ENCODE results near the gene CISH.

The CISH gene

GRCh38 chr3:50611464-50612233, at the start of gene CISH:
CISH (minus strand) TSS chr3:50611774; CDS start chr3:50611650, 124 bp downstream.
- peak; percentile 73 for DNase-seq (ENCODE audit: low spot score)

- DNase-seq (ENCODE audit: low spot score), result no peak
Observed at GRCh38 chr3:50660386-50660785, 48.8 kb upstream of the CISH start.

GRCh38 chr3:50658831-50659230, 47.3 kb upstream of the CISH start:
- no peak for DNase-seq (ENCODE audit: low spot score)

GRCh38 chr3:50658416-50658815, 46.8 kb upstream of the CISH start:
- DNase-seq (ENCODE audit: low spot score), result no peak

GRCh38 chr3:50657816-50658215, 46.2 kb upstream of the CISH start:
- no peak for DNase-seq (ENCODE audit: low spot score)

GRCh38 chr3:50657407-50657806, 45.8 kb upstream of the CISH start:
- no peak for DNase-seq (ENCODE audit: low spot score)

- DNase-seq (ENCODE audit: low spot score), result no peak
Observed at GRCh38 chr3:50656417-50657195, 45.0 kb upstream of the CISH start.

GRCh38 chr3:50655009-50655830, 43.6 kb upstream of the CISH start:
- no peak for DNase-seq (ENCODE audit: low spot score)

GRCh38 chr3:50653937-50654595, 42.5 kb upstream of the CISH start:
- no peak for DNase-seq (ENCODE audit: low spot score)

- no peak for DNase-seq (ENCODE audit: low spot score)
Observed at GRCh38 chr3:50652709-50653108, 41.1 kb upstream of the CISH start.

GRCh38 chr3:50651920-50652529, 40.5 kb upstream of the CISH start:
- no peak for DNase-seq (ENCODE audit: low spot score)

- DNase-seq (ENCODE audit: low spot score), result no peak
Observed at GRCh38 chr3:50651445-50651844, 39.9 kb upstream of the CISH start.

- DNase-seq (ENCODE audit: low spot score), result no peak
Observed at GRCh38 chr3:50650018-50650417, 38.4 kb upstream of the CISH start.

- DNase-seq (ENCODE audit: low spot score), result peak; percentile 64
Observed at GRCh38 chr3:50649451-50649931, 37.9 kb upstream of the CISH start.

GRCh38 chr3:50648944-50649343, 37.4 kb upstream of the CISH start:
- DNase-seq (ENCODE audit: low spot score), result no peak

GRCh38 chr3:50648313-50648712, 36.7 kb upstream of the CISH start:
- no peak for DNase-seq (ENCODE audit: low spot score)

GRCh38 chr3:50645378-50645777, 33.8 kb upstream of the CISH start:
- DNase-seq (ENCODE audit: low spot score), result no peak

- DNase-seq (ENCODE audit: low spot score), result no peak
Observed at GRCh38 chr3:50644561-50644960, 33.0 kb upstream of the CISH start.

- no peak for DNase-seq (ENCODE audit: low spot score)
Observed at GRCh38 chr3:50642382-50642781, 30.8 kb upstream of the CISH start.

- no peak for DNase-seq (ENCODE audit: low spot score)
Observed at GRCh38 chr3:50639055-50639494, 27.5 kb upstream of the CISH start.

- DNase-seq (ENCODE audit: low spot score), result no peak
Observed at GRCh38 chr3:50637945-50638344, 26.4 kb upstream of the CISH start.
